Measurements from ENCODE around the gene FYN. TPM values are rescaled to one million over a fixed set of nuclear protein-coding genes. Genes with fewer than 3 reads are reported as not detected.

The FYN gene
- total and polyA plus RNA-seq, 2 of the 13 experiments (the other 11 are each of a cell fraction or from before 2014, with no cell fraction given): 15.5 to 24.6 TPM

- no peak for TF ChIP-seq KLF12 (CRISPR knock-in tag; IDR thresholded peaks at IDR 0.05; ENCODE audit: borderline replicate concordance)
- no peak for TF ChIP-seq TBL1XR1 (IDR thresholded peaks at IDR 0.05; ENCODE audit: borderline replicate concordance, low read length, partially characterized antibody)
- TF ChIP-seq ZNF703 (CRISPR knock-in tag; IDR thresholded peaks at IDR 0.05; ENCODE audit: borderline replicate concordance): no peak
These were observed 131.9 kb downstream of the FYN start (continued) for GRCh38 chr6:111741177-111741952.

GRCh38 chr6:111740506-111740905 is 132.7 kb downstream of the FYN start:
- intact Hi-C loops (cut with micrococcal nuclease; ENCODE audit: unreplicated experiment) (no loop called here), in situ Hi-C loops (cut with HindIII; ENCODE audit: extremely low pct_ligation_motif_present, low pct_unique_long_range_greater_than_20kb) (no loop called here)
- ChIA-PET CTCF (ENCODE audit: low intra/inter-chr PET ratio, low total read pairs) (no interaction called here), POLR2A (no interaction called here)
- FAIRE-seq (no peak), DNase-seq (ENCODE audit: low spot score) (no peak), ATAC-seq (no peak)
- Histone ChIP-seq H4K20me1 (ENCODE audit: insufficient read depth, low read length) (no peaks in the 10 kb centered on the region), H3K4me1 (ENCODE audit: insufficient read depth, low read length) (peaks cover 28% of the 10 kb centered on the region), H3K9me3 (ENCODE audit: low read length) (no peaks in the 10 kb centered on the region), H3K36me3 (replicated peaks in 1 of 2; ENCODE audit: control insufficient read depth in 1 of 2, insufficient read depth in 2 of 2, low read length in 2 of 2) (no peaks in the 10 kb centered on the region), H3K4me2 (ENCODE audit: low read depth, low read length) (no peak overlapping the region), H3K9ac (ENCODE audit: insufficient read depth, low read depth, low read length) (no peak overlapping the region), H3K27me3 (ENCODE audit: control insufficient read depth in 1 of 2, insufficient read depth in 2 of 2, low read length in 2 of 2) (no peaks in the 10 kb centered on the region), H2AFZ (ENCODE audit: low read length) (no peak overlapping the region), H3K79me2 (ENCODE audit: insufficient read depth, low read length) (no peaks in the 10 kb centered on the region), H3K4me3 (replicated peaks in 1 of 3; ENCODE audit: insufficient read depth in 1 of 3, low read depth in 2 of 3, low read length in 3 of 3) (no peak overlapping the region), H3K27ac (ENCODE audit: extremely low read length, insufficient read depth, low read length) (no peak overlapping the region)
- 93% methylated on average over 1 of the region's 1 CpG for WGBS (ENCODE audit: low lambda C conversion rate)
- TF ChIP-seq ZNF609 (CRISPR knock-in tag; IDR thresholded peaks at IDR 0.05; ENCODE audit: borderline replicate concordance): no peak
- TF ChIP-seq ARNT (IDR thresholded peaks at IDR 0.05): no peak
- BruUV-seq (replicated peaks): no TSS peak

All from HepG2 (cell line).